ENCODE results near the gene C12orf57. TPM values are rescaled to one million over a fixed set of nuclear protein-coding genes. Genes with fewer than 3 reads are reported as not detected.

The C12orf57 gene
- total and polyA plus RNA-seq, 2 experiments from 2014 or later, result 204 to 262 TPM

DNA sequence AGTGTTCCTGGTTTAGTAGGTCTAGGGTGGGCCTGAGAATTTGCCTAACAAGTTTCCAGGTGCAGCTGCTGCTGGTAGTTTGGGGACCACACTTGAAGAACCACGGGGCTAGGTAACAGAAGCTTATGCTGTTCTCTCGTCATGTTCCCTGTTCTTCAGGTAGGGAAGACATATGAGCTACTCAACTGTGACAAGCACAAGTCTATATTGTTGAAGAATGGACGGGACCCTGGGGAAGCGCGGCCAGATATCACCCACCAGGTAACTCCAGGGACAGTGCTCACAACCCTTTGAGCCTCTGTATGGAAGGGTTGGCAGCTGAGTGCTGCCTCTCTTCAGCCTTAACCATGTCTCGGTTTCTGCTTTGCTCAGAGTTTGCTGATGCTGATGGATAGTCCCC is 30.4 kb downstream of the C12orf57 start:
- Mint-ChIP-seq H3K9me3 (peaks cover 2% of the 10 kb centered on the region; the same call in 1 of the 3 replicates), H3K4me3 (no peak overlapping the region), H3K36me3 (ENCODE audit: low read depth) (peaks cover 84% of the 10 kb centered on the region), H3K27me3 (ENCODE audit: insufficient read depth, low read depth, poor library complexity) (peaks cover 18% of the 10 kb centered on the region), H3K27ac (no peak overlapping the region; the same call in 1 of the 2 replicates), H3K4me1 (peaks cover 17% of the 10 kb centered on the region)
- H3K4me1 ChIP-seq (ENCODE audit: insufficient read depth), result peaks cover 15% of the 10 kb centered on the region
- H3K27ac ChIP-seq (ENCODE audit: low read depth), result no peak overlapping the region
- no peak overlapping the region for H3K4me2 ChIP-seq
- peaks cover 27% of the 10 kb centered on the region for H3K36me3 ChIP-seq (ENCODE audit: insufficient read depth)
- no peak overlapping the region for H2AFZ ChIP-seq
- H4K20me1 ChIP-seq (replicated peaks; ENCODE audit: insufficient read depth), result peaks cover 20% of the 10 kb centered on the region; the same call in 1 of the 2 replicates
- no peaks in the 10 kb centered on the region for H3K27me3 ChIP-seq (ENCODE audit: insufficient read depth)
- no peak overlapping the region for H3K4me3 ChIP-seq
- peaks cover 37% of the 10 kb centered on the region for H3K79me2 ChIP-seq (replicated peaks; ENCODE audit: insufficient read depth)
- no peaks in the 10 kb centered on the region for H3K9me2 ChIP-seq (ENCODE audit: insufficient read depth)
- ATAC-seq (no peak), DNase-seq (ENCODE audit: low spot score) (no peak)
- peaks cover 37% of the 10 kb centered on the region for H3F3A ChIP-seq (replicated peaks; ENCODE audit: low read depth)
- TF ChIP-seq EZH2phosphoT487 (IDR thresholded peaks at IDR 0.05; ENCODE audit: unreplicated experiment) (no peak), CREB1 (CRISPR knock-in tag; IDR thresholded peaks at IDR 0.05; ENCODE audit: low read depth) (no peak), ZNF331 (CRISPR knock-in tag; IDR thresholded peaks at IDR 0.05; ENCODE audit: low read depth) (no peak)

DNA sequence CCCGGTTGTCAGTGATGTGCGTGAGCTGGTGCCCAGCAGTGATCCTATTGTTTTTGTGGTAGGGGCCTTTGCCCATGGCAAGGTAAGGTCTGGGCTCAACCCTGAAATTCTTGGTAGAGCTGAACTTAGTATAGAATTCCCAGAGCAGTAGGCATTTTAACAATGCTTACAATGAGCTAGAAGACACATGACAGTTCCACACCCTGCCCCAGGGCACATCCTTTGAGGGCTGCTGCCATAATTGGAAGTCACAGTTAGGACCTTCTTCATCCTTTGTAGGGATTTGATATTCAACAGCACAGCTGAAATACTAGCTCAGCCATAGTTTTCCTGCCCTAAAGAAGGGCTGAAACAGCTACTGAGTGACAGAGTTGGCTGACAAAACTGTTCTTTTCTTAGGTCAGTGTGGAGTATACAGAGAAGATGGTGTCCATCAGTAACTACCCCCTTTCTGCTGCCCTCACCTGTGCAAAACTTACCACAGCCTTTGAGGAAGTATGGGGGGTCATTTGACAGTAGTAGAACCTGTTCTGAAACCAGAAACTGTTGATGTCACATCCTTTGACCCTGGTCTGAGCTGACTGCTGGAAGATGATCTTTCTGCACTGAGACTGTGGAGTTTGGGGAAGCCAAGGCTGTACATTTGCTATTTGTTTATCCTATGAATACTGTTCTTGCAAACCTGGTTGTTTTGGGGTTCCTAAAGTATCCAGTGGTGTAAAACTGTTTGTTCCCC is 31.6 kb downstream of the C12orf57 start:
- Histone ChIP-seq H3K79me2 (replicated peaks; ENCODE audit: insufficient read depth) (peaks cover 27% of the 10 kb centered on the region), H3K36me3 (ENCODE audit: insufficient read depth) (peaks cover 26% of the 10 kb centered on the region), H3K27me3 (ENCODE audit: insufficient read depth) (no peaks in the 10 kb centered on the region), H2AFZ (no peak overlapping the region), H3K4me1 (ENCODE audit: insufficient read depth) (peaks cover 9% of the 10 kb centered on the region; the same call in 1 of the 2 replicates), H3K4me2 (no peak overlapping the region), H4K20me1 (replicated peaks; ENCODE audit: insufficient read depth) (peaks cover 20% of the 10 kb centered on the region), H3F3A (replicated peaks; ENCODE audit: low read depth) (peaks cover 34% of the 10 kb centered on the region), H3K4me3 (no peak overlapping the region), H3K27ac (ENCODE audit: low read depth) (no peak overlapping the region), H3K9me2 (ENCODE audit: insufficient read depth) (no peaks in the 10 kb centered on the region)
- Mint-ChIP-seq H3K4me3 (no peak overlapping the region), H3K27me3 (ENCODE audit: insufficient read depth, low read depth, poor library complexity) (peaks cover 16% of the 10 kb centered on the region), H3K36me3 (ENCODE audit: low read depth) (peaks cover 85% of the 10 kb centered on the region), H3K27ac (no peak overlapping the region), H3K9me3 (peaks cover 2% of the 10 kb centered on the region; the same call in 1 of the 3 replicates), H3K4me1 (peaks cover 13% of the 10 kb centered on the region)
- TF ChIP-seq, protein P1, sequence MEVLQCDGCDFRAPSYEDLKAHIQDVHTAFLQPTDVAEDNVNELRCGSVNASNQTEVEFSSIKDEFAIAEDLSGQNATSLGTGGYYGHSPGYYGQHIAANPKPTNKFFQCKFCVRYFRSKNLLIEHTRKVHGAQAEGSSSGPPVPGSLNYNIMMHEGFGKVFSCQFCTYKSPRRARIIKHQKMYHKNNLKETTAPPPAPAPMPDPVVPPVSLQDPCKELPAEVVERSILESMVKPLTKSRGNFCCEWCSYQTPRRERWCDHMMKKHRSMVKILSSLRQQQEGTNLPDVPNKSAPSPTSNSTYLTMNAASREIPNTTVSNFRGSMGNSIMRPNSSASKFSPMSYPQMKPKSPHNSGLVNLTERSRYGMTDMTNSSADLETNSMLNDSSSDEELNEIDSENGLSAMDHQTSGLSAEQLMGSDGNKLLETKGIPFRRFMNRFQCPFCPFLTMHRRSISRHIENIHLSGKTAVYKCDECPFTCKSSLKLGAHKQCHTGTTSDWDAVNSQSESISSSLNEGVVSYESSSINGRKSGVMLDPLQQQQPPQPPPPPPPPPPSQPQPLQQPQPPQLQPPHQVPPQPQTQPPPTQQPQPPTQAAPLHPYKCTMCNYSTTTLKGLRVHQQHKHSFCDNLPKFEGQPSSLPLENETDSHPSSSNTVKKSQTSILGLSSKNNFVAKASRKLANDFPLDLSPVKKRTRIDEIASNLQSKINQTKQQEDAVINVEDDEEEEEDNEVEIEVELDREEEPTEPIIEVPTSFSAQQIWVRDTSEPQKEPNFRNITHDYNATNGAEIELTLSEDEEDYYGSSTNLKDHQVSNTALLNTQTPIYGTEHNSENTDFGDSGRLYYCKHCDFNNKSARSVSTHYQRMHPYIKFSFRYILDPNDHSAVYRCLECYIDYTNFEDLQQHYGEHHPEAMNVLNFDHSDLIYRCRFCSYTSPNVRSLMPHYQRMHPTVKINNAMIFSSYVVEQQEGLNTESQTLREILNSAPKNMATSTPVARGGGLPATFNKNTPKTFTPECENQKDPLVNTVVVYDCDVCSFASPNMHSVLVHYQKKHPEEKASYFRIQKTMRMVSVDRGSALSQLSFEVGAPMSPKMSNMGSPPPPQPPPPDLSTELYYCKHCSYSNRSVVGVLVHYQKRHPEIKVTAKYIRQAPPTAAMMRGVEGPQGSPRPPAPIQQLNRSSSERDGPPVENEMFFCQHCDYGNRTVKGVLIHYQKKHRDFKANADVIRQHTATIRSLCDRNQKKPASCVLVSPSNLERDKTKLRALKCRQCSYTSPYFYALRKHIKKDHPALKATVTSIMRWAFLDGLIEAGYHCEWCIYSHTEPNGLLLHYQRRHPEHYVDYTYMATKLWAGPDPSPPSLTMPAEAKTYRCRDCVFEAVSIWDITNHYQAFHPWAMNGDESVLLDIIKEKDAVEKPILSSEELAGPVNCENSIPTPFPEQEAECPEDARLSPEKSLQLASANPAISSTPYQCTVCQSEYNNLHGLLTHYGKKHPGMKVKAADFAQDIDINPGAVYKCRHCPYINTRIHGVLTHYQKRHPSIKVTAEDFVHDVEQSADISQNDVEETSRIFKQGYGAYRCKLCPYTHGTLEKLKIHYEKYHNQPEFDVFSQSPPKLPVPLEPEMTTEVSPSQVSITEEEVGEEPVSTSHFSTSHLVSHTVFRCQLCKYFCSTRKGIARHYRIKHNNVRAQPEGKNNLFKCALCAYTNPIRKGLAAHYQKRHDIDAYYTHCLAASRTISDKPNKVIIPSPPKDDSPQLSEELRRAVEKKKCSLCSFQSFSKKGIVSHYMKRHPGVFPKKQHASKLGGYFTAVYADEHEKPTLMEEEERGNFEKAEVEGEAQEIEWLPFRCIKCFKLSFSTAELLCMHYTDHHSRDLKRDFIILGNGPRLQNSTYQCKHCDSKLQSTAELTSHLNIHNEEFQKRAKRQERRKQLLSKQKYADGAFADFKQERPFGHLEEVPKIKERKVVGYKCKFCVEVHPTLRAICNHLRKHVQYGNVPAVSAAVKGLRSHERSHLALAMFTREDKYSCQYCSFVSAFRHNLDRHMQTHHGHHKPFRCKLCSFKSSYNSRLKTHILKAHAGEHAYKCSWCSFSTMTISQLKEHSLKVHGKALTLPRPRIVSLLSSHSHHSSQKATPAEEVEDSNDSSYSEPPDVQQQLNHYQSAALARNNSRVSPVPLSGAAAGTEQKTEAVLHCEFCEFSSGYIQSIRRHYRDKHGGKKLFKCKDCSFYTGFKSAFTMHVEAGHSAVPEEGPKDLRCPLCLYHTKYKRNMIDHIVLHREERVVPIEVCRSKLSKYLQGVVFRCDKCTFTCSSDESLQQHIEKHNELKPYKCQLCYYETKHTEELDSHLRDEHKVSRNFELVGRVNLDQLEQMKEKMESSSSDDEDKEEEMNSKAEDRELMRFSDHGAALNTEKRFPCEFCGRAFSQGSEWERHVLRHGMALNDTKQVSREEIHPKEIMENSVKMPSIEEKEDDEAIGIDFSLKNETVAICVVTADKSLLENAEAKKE (CRISPR knock-in tag; IDR thresholded peaks at IDR 0.05), result no peak
- 0 out of 2 replicates have a peak, but pooled peaks have one; percentile 6 for TF ChIP-seq POLR2AphosphoS5 (IDR thresholded peaks at IDR 0.05; ENCODE audit: low read depth)
- ATAC-seq (no peak), DNase-seq (ENCODE audit: low spot score) (no peak)
